HG03064 (cell line): ENCODE data around the gene SOAT1.

Experiments
- ATAC-seq: cut with Tn5 transposase; IDR thresholded peaks from one replicate; pipeline ENCODE4 v1.9.1; 2021; ENCODE audit warnings: low read depth; ENCODE audit not compliant: unreplicated experiment

The SOAT1 gene

DNA sequence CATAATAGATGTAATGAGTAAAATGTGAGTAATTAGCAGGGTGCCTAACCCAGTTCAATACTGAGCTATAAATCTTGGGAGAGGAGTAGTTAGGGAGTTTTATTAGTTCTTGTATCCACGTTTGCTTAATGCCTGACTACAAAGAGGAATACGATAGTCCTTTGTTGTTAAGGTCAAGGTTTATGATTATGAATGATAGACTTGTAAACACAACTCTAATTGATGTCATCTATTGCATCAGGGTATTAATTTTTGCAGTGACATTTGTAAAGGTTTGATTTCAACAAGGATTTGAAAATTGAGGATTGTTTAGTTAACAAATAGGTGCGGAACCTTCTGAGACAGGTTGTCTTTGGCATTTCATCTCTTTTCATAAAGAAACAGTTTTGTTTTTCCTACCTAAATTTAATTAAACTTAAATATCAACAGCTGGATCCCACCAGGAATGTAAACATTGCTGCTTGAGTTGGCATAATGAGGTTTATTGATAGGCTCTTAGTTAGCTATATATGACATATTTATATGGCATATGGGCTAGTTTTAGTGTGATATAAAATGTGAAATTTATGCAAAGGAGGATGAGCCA lies 9.7 kb downstream of the SOAT1 start:
- no peak for ATAC-seq

DNA sequence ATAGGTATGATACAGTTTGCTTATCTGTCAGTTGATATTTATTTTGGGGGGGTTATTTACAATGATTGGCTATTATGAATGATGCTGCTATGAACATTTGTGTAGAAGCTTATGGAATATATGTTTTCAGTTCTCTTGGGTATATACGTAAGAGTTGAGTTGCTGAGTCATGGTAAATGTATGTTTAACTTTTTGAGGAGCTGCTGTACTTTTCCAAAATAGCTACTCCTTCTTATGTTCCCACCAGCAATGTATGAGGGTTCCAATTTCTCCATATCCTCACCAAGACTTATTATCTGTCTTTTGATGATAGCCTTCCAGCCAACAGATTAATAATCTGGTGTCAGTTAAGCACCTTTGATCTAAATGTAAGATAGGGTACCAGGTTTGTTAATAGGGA lies 11.9 kb downstream of the SOAT1 start:
- no peak for ATAC-seq

DNA sequence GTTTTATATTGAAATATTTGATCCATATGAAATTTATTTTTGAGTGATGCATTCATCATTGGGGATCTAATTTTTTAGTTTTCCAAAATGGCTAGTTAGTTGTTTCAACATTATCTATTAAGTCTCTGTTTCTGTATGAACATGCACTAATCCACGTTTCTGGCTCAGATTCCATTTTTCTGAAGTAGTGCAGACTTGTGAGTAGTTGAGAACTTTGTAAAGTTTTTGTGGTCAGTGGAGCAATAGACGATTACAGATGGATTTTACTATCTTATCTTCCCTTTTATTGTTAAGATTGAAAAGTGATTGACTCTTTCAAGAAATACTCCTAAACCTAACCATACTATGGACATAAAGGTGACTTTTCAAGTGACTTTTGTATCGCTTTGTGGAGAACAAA lies 16.7 kb downstream of the SOAT1 start:
- no peak for ATAC-seq

- no peak for ATAC-seq
These were observed 17.1 kb downstream of the SOAT1 start for GRCh38 chr1:179310721-179311120.

DNA sequence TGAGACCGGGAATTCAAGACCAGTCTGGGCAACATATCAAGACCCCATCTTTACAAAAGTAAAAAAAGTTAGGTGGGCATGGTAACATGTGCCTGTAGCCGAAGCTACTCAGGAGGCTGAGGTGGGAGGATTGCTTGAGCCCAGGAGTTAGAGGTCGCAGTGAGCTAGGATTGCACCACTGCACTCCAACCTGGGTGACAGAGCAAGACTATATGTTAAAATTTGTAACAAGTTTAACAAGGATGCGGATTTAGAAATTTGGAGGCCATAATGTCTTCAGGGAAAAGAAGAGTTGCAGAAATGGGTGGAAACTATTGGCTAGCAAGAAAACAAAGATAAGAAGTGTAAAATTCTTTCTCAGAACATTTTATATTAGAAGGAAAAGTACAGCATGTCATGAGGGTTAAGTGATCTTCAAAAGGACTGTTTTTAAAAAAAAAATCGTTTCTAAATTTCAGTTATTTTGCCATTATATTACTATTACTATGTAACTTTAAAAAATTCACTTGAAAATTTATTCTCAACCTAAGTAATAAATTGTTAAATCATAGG lies 17.6 kb downstream of the SOAT1 start:
- no peak for ATAC-seq

- ATAC-seq, result no peak
These were observed 19.4 kb downstream of the SOAT1 start for GRCh38 chr1:179313004-179313403.

GRCh38 chr1:179314928-179315327 lies 21.3 kb downstream of the SOAT1 start:
- no peak for ATAC-seq

- ATAC-seq, result no peak
These were observed 24.9 kb downstream of the SOAT1 start for GRCh38 chr1:179318491-179318890.

DNA sequence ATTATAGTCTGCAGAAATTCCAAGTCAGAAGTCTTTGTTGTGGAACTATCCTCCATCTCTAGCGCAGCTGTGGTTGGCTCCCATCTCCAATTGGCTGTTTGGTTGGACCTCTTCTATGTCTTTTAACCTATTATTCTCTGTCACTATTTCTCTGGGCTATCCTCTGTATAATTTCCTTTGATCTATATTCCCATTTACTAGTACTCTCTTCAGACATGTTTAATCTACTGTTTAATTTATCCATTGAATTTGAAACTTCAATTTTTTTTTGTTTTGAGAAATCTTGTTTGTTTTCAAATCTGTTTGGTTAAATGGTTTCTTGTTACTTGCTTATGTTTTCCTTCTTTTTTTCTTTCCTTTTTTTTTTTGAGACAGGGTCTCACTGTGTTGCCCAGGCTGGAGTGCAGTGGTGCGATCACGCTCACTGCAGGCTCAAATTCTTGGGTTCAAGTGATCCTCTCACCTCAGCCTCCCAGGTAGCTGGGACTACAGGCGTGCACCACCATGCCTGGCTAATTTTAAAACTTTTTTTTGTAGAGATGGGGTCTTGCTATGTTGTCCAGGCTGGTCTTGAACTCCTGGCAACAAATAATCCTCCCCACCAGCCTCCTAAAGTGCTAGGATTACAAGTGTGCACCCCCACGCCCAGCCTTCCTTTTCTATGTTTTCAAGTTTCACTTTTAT lies 28.1 kb downstream of the SOAT1 start:
- ATAC-seq, result no peak

DNA sequence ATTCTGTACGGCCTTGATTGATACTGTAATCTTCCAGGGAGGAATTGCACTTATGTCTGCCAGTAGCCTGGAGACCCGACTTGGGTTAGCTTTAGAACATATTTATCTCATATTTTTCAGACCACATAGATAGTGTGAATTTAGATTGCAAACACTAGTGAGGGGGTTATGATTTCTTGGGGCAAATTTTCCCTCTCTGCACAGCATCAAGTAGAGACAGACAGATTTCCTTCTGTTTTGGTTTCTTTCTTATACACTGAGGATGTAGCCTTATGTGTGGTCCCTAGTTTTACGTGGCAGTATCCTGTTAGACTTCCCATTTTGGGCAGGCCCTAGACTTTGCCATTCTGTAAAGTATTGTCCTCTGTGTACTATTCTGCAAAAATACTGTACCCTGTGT lies 29.0 kb downstream of the SOAT1 start:
- ATAC-seq, result no peak

- no peak for ATAC-seq
These were observed 29.8 kb downstream of the SOAT1 start for GRCh38 chr1:179323436-179323835.

DNA sequence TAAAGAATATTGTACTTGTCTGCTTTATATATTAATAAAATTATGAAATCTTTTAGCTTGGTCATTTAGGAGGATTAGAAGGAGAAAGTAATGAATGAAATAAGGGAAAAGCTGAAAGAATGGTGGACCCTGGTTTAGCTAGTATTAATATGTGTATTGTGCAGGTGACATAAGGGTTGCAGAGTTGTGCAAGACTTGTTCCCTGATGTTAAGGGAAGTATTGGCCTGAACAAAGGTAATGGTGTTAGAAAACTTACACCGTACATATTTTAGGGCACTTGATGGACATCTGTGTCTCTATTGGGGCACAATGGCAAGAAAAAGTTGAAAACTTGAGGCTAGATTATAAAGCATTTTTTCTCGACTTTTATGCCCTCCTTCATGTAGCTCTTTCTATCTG lies 32.2 kb downstream of the SOAT1 start:
- ATAC-seq, result no peak

- ATAC-seq, result no peak
These were observed 33.1 kb downstream of the SOAT1 start for GRCh38 chr1:179326746-179327145.

- ATAC-seq, result no peak
These were observed 33.6 kb downstream of the SOAT1 start for GRCh38 chr1:179327196-179327595.

DNA sequence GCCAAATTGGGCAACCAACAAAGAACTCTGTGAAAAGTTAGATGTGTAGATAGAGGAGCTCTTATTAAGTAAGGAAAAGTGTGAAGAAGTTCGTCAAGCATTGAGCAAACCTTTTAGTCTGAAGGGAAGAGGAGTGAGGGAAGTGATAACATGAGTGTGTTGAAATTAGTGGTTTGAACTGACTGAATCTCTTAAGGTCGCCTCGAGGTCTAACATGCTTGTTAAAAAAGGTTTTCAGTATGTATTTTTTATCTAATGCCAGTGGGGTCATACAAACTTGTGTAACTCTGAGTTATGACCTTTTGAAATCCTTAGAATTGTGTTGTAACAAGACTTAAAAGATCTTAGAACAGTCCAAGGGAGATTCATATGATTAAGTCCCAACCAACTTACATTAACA lies 34.1 kb downstream of the SOAT1 start:
- ATAC-seq, result no peak

DNA sequence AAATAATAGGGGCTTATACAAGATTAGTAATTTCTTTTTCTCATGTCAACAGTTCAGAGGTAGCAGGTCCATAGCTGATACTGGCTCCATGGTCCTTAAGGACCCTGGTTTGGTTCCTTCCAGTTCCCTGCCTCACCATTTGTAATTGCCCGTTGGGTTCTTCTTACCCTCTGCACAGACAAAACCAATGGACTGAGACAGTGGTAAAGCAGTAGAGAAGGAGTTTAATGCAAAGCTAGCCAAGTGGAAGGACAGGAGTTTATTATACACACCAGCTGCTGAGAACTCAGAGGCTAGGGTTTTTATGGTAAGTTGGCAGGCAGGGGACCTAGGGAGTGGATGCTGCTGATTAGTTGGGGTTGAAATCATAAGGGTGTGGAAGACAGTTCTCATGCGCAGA lies 36.3 kb downstream of the SOAT1 start:
- ATAC-seq, result no peak

DNA sequence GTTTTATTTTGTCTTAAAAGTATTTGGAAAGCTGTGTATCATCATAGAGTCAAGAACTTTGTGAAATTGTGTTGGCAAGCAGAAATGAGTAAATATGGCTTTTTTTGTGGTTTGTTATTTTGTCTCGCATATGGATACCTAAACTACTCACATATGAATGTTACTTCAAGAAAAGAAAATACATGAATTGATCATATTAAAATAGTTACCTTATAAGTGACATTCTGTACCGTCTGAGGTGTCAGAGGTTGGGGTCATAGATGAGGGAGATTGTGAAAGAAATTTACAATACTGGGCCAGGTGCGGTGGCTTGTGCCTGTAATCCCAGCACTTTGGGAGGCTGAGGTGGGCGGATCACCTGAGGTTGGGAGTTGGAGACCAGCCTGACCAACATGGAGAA lies 40.8 kb downstream of the SOAT1 start:
- no peak for ATAC-seq

GRCh38 chr1:179337288-179337687 lies 43.7 kb downstream of the SOAT1 start:
- ATAC-seq, result no peak

DNA sequence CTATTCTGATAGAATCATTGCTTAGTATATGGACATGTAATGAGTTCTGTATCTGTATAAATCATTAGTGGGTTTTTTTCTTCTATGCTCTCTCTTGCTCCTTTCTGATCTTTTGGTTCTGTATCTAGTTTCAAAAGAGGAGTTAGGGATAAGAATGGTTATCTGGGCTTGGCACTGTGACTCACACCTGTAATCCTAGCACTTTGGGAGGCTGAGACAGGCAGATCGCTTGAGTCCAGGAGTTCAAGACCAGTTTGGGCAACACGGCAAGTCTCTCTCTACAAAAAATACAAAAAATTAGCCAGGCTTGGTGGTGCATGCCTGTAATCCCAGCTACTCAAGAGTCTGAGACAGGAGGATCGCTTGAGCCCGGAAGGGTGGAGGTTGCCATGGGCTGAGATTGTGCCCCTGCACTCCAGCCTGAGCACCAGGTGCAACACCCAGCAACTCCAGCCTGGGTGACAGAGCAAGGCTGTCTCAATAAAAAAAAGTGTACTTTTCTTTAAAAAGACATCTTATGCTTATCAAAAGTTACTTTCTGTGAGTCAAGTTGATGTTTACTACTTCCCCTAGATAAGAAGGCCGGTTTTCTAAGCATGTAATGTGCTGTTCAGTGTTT lies 44.5 kb downstream of the SOAT1 start:
- ATAC-seq, result no peak

GRCh38 chr1:179340918-179341317 lies 47.3 kb downstream of the SOAT1 start:
- ATAC-seq, result no peak

DNA sequence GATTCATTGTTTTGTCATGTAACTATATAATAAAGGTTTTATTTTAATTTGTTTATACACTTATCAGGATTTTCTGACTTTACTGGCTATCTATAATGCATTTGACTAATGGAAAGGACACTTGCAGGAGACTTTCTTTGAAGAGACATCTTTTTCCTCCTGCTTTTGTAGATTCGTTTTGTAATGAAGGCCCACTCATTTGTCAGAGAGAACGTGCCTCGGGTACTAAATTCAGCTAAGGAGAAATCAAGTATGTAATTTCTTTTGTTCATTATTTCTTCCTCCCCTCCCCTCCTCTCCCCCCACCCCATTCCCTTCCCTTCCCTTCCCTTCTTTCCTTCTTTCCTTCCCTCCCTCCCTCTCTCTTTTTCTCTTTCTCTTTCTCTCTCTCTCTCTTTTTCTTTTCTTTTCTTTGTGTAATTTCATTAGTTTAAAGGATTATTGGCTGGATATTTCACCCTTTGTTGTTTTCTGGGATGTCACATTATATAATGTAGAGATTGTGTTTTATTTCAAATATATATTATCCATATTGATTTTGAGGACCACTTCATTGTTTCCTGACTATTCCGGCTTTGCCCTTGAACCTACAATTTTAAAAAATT lies 48.4 kb downstream of the SOAT1 start:
- no peak for ATAC-seq
